ENCODE measurements around the gene DPF3. TPM values are rescaled to one million over a fixed set of nuclear protein-coding genes. Genes with fewer than 3 reads are reported as not detected.

DPF3 gene
- total RNA-seq, 1 experiment from 2014 or later = not detected

DNA sequence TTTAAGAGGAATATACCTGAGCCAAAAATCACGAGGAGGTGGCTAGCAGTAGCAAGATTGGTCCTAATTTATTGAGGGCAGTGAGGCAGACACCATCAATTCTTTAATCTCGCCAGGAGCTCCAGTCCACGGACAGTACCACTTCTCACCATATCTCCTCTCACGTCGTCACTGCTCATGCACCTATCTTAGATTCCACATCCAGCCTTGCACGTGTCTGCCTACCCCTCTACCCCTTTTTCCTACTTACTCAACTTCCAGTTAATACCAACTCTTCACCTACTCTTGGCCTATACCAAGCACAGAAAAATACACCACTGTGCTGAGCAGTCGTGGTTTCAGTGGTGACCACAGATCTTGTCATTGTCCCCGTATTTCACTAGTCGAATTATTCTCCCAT, 246.1 kb downstream of the DPF3 start:
- no peak for DNase-seq (ENCODE audit: low spot score)
- in situ Hi-C loops (cut with HindIII; ENCODE audit: low sequenced_read_pairs) = no loop called here

DNA sequence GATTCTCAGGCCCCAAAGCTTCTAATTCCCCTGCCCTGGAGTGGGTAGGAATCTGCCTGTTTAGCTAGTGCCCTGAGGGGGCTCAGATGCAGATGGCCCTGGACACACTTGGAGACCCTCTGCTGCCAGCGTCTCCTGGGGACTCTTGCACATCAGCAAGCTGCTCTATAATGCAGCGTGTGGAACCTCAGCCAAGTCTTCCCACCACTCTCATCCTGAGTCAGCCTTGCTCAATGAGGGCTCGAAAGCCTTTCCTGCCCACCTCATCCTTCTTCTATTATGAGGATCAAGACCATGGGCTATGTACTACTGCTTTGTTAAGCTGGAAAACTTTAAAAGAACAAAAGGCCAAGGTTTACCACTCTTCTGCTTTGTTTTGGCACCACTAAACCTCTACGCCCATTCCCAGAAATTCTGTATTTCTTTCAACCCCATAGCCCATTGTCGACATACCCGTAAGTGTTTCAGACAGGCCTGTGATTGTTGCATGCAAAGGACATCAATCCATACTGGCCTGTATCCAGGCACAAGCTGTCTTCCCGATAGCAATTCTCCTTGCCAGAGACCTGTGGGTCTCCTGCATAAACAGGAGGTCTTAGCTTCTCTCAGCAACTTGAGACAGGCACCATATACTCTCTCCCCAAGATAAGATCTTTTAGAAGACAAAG, 246.9 kb downstream of the DPF3 start:
- in situ Hi-C loops (cut with HindIII; ENCODE audit: low sequenced_read_pairs) = no loop called here
- DNase-seq (ENCODE audit: low spot score) = peak; percentile 66

DNA sequence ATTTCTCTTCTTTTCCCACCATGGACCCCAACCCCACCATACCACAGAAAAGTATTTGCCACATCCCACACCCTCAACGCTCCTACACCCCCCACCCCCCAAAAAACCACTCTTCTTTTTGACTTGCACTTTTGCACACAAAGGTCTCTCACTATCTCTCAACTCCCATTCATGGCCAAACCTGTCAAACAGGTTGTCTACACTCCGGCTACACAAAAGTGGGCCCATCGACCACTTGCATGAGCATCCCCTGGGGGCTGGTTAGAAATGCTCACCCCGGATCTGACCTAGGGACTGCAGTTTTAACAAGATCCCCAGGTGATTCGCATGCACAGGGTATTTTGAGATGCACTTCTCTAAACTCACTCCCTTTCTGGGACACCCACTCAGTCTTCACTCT, 248.2 kb downstream of the DPF3 start:
- no peak for DNase-seq (ENCODE audit: low spot score)
- in situ Hi-C loops (cut with HindIII; ENCODE audit: low sequenced_read_pairs) = no loop called here

DNA sequence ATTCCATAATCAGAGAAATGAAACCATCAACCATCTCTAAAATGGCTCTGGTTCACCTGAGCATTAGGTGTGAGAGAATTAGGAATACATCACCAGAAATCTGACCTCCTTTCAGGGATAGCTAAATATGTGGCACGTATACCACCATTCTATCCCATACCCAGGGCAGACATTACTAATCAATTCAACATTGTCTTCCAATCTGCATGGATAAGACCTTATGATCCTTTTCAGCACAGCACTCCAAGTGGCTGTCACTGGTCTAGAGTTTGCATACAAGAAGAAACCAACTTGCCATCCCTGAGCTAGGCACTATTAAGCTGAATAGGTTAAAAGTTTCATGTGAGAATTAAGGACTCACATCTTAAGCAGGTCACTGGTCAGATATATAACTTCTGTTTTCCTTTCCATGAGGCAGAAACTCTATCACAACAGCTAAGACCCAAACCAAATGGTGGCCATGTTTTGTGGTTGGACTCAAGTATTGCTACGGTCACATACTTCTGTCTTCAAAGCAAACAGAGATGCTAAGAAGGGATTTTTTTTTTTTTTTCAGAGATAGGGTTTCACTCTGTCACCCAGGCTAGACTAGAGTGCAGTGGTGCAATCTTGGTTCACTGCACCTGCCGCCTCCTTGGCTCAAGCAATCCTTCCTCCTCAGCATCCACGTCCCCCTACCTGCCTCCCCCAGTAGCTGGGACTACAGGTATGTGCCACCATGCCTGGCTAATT, 249.0 kb downstream of the DPF3 start:
- no peak for DNase-seq (ENCODE audit: low spot score)
- in situ Hi-C loops (cut with HindIII; ENCODE audit: low sequenced_read_pairs) = no loop called here

DNA sequence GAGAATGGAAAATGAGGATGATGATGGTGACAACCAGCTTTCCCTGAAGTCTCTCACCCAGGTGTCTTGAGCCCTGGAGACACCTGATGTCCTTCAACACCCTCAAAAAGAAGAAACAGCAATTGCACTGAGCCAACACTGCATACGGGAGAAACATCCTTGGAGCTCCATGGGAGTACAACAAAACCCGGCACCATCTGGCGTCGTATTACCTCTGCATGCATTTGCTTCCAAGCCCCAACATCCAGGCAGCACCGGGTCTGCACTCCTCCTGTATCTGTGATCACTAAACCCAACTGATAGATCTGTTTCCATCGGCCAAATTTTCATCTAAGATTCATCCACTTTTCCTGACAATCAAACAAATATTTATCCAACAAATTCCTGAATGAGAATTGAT, 249.9 kb downstream of the DPF3 start:
- DNase-seq (ENCODE audit: low spot score) = peak; percentile 88
- in situ Hi-C loops (cut with HindIII; ENCODE audit: low sequenced_read_pairs) = no loop called here

DNA sequence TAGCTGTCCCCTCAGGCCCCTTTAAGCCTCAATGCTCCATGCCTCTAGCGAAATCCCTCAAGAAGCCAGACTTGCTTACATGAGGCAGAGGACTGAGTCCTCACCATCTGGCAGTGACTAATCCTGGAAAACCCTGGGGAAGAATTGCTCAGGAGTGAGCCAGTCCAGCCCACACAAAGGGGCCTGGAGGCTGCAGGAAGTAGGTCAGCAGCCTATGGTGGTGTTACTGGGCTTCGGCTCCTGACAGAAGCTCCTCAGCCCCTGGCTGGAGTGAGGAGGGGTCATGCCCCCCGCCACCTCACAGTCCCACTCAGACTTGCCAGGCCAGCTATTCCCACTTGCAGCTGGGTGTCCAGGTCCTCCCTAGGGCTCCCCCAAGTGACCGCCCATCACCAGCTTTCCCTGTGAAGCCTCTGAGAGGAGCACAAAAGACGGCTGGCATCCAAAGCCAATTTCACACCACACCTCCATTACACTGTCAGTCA, 250.5 kb downstream of the DPF3 start:
- in situ Hi-C loops (cut with HindIII; ENCODE audit: low sequenced_read_pairs) = no loop called here
- peak; percentile 84 for DNase-seq (ENCODE audit: low spot score)

DNA sequence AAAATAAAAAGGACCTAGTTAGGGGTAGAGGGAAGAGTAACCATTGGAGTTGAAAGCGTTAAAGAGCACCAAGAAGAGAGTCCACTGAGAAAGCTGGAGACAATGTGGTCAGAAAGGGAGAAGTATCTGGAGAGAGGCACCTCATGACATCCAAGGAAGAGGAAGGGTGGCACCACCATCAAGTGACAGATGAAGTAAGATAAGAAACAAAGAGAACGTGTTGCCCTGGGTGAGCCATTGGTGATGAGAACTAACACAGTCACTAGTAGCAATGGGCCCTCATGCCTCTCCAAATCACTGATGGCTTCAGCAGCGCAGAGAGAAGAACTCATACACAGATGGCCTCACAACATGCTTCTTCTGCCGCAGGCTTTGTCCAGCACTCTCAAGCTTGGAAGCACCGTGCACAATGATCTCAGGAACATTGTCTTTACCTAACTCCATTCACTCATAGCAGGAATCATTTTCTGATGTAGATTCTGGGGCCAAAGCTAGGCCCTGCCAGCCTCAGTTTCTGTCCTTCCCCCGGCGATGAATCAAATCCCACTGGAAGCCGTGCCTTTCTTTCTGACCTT, 252.9 kb downstream of the DPF3 start:
- DNase-seq (ENCODE audit: low spot score) = peak; percentile 85
- in situ Hi-C loops (cut with HindIII; ENCODE audit: low sequenced_read_pairs) = no loop called here

DNA sequence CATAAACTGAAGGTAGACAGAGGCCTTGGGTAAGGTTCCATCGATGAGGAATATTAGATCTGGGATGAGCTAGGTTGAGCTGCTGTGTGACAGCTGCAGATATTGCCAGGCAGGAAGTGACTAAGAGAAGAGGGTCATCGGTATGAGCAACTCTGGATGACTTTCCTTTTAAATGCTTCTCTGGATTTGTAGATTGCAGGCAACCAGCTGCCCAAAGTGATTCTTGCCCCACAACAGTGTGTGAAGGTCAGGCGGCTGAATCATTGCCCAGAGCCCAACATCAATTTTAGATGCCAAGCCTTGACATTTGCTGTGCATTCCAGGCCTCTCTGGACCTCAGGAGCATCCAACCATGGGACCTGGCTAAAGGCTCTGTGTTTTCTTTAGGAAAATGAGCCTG, 255.9 kb downstream of the DPF3 start:
- in situ Hi-C loops (cut with HindIII; ENCODE audit: low sequenced_read_pairs) = no loop called here
- no peak for DNase-seq (ENCODE audit: low spot score)

DNA sequence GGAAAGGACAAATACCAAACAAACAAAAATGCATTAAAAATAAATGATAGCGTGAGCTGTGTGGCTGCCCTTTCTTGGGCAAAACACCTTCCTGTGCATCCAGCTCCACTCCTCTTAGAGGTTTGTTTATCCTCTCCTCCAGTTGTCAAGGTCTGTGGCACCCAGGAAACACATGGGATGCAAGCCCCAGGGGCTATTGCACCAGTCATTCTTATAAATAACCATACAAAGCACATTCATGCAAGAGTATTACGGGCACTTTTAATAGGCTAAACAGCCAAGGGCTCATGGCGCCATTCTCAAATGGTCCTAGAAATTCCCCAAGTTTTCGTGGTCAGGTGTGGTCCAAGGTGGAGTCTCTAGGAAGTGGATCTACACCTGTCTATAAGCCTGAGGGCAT, 257.0 kb downstream of the DPF3 start:
- DNase-seq (ENCODE audit: low spot score) = no peak
- in situ Hi-C loops (cut with HindIII; ENCODE audit: low sequenced_read_pairs) = no loop called here

DNA sequence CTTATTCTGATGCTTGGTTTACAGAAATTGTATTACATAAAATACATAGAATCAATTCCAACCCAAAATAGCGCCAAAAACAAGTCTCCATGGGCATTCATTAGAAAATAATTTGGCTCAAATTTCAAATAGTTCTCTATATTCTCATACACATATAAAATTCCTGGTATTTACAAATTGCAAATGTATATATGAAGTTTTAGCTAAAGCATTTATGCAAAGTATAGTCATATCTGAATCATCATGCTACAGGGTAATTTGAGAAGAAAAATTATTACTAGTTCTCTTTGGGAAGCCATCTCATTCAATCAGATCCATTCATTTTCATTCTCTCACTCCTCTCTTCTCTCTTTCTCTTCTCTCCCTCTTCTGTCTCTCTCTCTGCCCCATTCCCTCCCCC, 257.8 kb downstream of the DPF3 start:
- in situ Hi-C loops (cut with HindIII; ENCODE audit: low sequenced_read_pairs) = no loop called here
- no peak for DNase-seq (ENCODE audit: low spot score)

DNA sequence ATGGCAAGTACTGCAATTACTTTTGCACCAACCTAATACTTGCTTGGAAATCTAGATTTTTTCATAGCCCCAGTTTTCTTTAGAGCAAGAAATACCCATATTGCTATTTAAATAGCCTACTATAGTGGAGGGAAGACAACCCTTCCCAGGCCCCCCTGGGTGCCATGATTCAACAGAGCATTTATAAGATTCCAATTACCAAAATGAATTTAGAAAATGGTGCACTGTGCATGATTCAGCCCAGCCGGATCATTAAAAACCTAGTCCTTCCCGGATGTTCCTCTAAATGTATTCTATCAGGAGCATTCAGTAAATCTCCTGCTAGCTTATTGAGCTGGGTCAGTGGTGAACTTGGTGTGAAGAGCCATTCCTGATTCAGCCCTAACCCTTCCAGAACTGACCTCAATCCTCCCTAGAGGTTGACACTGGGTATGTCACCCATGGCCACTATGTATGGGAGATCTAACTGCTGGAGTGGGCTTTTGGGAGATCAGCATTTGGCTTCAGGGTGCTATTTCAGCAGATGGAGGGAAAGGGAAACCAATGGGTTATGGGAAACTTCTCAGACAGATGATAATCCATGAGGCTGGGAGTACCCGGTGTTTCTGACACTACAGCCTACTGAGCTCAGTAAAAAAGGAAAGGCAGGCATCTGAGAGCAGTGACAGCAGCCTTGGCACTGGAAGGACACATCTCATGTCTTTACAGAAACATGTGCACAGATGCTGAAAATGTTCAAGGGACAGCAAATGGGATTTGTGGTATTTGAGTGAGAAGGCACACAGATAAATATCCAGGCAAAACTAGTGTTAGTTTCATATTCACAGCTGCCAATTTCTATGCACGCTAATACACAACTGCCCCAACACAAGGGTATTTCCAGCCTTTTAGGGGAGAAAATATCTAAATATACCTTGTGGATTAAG, 258.9 kb downstream of the DPF3 start:
- in situ Hi-C loops (cut with HindIII; ENCODE audit: low sequenced_read_pairs) = no loop called here
- DNase-seq (ENCODE audit: low spot score) = no peak

DNA sequence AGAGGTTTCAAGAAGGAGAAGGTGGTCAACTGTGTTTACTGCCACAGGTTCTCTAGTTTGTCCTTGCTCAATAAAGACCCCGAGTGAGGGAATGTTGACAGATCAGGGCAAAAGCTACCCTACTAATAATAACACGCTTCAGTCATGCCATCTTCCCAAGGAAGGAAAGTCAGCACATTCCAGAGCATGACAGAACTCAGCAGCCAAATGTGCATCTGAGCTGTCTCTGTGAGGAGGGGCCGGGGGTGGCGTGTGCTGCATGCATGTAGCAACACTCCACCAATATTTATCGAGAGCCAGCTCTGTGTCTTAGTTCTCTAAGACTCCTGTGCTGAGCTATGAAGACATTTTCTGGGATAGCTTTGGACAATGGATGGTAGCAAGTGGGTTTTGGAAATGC, 260.4 kb downstream of the DPF3 start:
- DNase-seq (ENCODE audit: low spot score) = no peak
- in situ Hi-C loops (cut with HindIII; ENCODE audit: low sequenced_read_pairs) = no loop called here

DNA sequence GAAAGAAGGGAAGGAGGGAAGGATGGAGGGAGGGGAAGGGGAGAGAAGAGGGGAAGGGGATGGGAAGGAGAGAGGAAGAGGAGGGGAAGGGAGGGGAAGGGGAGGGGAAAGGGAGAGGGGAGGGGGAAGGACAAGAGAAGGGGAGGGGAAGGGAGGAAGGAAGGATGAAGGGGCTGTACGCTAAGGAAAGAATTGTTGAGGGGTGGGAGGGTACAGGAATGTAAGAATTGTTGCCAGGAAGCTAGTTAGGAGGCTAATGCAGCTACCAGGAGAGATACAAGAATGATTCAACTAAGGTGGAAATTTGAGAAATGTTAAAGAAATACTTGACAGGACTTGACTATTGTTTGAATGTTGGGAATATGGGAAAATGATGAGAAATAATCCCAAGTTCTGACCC, 261.2 kb downstream of the DPF3 start:
- DNase-seq (ENCODE audit: low spot score) = no peak
- in situ Hi-C loops (cut with HindIII; ENCODE audit: low sequenced_read_pairs) = no loop called here

DNA sequence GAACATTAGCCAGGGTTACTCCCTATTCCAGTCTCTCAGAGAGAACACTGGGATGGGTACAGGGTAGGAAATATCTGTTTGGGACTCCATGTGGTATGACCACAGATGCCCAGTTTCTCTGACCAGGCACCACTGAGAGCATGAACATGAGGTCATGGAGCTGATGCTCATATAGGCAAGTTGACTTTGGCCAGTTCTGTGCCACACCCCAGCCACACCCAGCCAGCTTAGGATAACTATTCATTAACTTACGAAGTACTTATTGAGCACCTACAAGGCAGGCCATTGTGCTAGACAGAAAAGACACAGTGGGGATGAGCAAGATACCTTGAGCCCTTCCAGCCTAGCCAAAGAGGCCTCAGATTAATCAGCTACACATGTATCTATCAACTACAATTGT, 262.5 kb downstream of the DPF3 start:
- no peak for DNase-seq (ENCODE audit: low spot score)
- in situ Hi-C loops (cut with HindIII; ENCODE audit: low sequenced_read_pairs) = no loop called here

DNA sequence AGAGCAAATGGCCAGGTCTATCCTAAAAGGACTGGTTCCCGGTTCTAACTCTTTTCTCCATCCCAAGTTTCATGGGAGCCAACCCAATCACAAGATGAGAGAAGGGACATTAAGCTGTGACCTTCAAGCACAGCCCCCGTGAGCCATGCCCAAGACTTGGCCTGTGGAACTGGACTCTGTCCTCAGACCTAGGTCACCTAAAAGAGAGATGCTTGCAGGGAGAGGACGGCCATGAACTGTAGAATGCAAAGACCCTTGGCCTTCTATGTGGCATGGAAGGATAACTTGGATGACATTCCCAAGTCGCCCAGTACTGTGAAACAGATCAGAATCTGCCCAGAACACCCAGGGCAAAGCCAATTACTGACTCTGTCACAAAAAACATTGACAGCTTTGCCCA, 263.5 kb downstream of the DPF3 start:
- no peak for DNase-seq (ENCODE audit: low spot score)
- in situ Hi-C loops (cut with HindIII; ENCODE audit: low sequenced_read_pairs) = no loop called here

DNA sequence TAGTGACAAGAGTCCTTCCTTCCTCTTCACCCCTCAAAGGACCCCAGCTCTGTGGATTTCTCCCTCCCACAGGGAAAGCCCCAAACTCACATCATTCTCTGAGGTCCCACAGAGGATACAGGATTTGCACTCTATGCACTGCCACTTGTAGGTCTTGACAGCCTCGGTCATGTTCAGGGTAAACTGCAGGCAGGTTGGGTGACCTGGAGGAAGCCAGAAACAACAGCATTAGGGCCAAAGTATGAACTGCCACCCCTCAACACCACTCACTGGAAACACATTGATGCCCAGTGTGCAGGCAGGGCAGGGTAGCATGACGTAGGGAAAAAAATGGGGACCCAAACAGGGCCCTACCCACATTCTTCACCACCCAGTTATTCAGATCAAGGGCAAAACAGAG, 264.4 kb downstream of the DPF3 start:
- DNase-seq (ENCODE audit: low spot score) = no peak
- in situ Hi-C loops (cut with HindIII; ENCODE audit: low sequenced_read_pairs) = no loop called here

DNA sequence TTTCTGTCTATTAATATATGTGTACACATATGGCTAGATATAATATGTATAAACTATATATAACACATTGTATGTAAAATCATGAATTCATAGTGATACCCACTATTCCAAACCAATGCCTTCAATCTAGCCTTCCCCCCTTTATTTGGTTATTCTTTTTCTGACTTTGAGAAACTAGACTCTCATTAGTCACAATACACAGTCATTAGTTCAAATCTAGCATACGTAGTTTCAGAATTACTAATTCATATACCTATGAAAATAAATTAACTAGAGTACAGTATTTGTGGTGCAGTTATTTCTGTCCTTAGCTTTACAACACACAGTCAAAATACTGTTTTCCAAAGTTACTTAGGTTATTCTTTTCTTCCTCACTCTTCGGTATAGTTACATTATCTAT, 268.2 kb downstream of the DPF3 start:
- DNase-seq (ENCODE audit: low spot score) = no peak
- in situ Hi-C loops (cut with HindIII; ENCODE audit: low sequenced_read_pairs) = no loop called here

DNA sequence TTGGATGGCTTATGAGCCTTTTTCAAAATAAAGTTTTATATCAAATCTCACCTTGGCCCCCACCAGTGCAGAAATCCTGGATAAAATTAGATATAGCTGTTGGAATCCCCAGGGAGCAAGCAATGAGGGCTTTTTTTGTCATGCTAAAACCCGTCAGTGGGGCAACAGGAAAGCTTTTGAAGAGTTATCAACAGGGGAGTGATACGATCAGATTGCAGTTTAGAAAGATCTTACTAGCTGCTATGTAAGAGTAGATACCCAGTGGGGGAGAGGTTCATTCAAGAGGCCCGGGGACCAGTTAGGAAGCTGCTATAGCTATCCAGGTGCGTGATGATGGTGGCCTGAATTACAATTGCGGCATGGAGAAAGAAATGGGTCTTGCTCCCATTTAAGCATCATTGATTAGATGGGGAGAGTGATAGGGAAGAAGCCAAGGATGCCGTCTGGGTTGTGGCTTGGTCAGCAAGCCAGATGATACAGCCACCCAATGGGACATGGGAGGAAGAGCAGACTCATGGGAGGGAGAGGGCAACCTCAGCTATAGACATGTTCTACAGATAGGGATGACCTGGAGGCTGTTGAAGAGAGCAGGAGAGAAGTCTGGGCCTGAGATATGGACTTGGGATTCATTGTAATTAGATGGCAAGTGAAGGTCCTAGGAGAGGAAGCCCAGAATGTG, 272.4 kb downstream of the DPF3 start:
- no peak for DNase-seq (ENCODE audit: low spot score)
- in situ Hi-C loops (cut with HindIII; ENCODE audit: low sequenced_read_pairs) = no loop called here

DNA sequence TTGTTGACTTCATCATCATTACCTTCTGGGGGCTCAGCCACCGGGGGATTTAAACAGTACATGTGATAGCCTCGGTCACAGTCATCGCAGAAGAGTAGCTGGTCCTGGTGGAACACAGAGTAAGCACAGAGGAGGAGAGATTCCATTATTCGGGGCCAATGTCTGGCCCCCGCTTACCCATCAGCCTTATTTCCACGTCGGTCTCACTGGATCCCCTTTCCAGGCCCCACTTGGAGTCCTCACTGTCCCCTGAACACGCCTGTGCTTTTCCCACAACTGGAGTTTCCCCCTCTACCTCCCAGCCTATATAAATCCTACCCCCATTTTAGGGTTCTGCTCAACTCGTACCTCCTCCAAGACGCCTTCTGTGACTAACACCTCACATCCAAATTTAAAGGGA, 274.0 kb downstream of the DPF3 start:
- no peak for DNase-seq (ENCODE audit: low spot score)
- in situ Hi-C loops (cut with HindIII; ENCODE audit: low sequenced_read_pairs) = no loop called here
